Uterus (tissue), 2 donors: Measurements from ENCODE around the gene RAVER2.

ENCODE experiments used
- POLR2A ChIP-seq, 2 donors: fragments of 450-650 bp; IDR thresholded peaks; one replicate each; pipeline ENCODE4 v1.6.1; 2016; ENCODE audit warnings: antibody characterized with exemption in 2 of 2, mild to moderate bottlenecking in 1 of 2, moderate library complexity in 1 of 2
- TF ChIP-seq, protein P1 (sequence below), 4 experiments: fragments of 200-600 bp in 2 of 4; fragments of 450-650 bp in 2 of 4; sonication (generic) in 2 of 4; IDR thresholded peaks; one replicate each; pipeline ENCODE4 v1.5.1; 2016 to 2019; ENCODE audit warnings: antibody characterized with exemption in 4 of 4, mild to moderate bottlenecking in 2 of 4, moderate library complexity in 1 of 4

- TF ChIP-seq POLR2A (IDR thresholded peaks at IDR 0.05) = no peak
- TF ChIP-seq, protein P1, sequence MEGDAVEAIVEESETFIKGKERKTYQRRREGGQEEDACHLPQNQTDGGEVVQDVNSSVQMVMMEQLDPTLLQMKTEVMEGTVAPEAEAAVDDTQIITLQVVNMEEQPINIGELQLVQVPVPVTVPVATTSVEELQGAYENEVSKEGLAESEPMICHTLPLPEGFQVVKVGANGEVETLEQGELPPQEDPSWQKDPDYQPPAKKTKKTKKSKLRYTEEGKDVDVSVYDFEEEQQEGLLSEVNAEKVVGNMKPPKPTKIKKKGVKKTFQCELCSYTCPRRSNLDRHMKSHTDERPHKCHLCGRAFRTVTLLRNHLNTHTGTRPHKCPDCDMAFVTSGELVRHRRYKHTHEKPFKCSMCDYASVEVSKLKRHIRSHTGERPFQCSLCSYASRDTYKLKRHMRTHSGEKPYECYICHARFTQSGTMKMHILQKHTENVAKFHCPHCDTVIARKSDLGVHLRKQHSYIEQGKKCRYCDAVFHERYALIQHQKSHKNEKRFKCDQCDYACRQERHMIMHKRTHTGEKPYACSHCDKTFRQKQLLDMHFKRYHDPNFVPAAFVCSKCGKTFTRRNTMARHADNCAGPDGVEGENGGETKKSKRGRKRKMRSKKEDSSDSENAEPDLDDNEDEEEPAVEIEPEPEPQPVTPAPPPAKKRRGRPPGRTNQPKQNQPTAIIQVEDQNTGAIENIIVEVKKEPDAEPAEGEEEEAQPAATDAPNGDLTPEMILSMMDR (IDR thresholded peaks at IDR 0.05) = no peak
Observed at GRCh38 chr1:64758233-64758632, 13.4 kb downstream of the RAVER2 start.
